GM19239 (cell line): ENCODE measurements around the gene MGRN1.

Experiments
- DNase-seq: peaks from one replicate; pipeline ENCODE4 v3.0.0; 2011; ENCODE audit warnings: low spot score; ENCODE audit not compliant: insufficient read length
- FAIRE-seq: peaks from 2 replicates; lab custom pipeline; 2011; peaks lifted over from hg19 to GRCh38; lab: Jason Lieb, UNC

The MGRN1 gene

GRCh38 chr16:4603624-4604170 lies 20.9 kb upstream of the MGRN1 start:
- no peak for DNase-seq
- FAIRE-seq = no peak

DNA sequence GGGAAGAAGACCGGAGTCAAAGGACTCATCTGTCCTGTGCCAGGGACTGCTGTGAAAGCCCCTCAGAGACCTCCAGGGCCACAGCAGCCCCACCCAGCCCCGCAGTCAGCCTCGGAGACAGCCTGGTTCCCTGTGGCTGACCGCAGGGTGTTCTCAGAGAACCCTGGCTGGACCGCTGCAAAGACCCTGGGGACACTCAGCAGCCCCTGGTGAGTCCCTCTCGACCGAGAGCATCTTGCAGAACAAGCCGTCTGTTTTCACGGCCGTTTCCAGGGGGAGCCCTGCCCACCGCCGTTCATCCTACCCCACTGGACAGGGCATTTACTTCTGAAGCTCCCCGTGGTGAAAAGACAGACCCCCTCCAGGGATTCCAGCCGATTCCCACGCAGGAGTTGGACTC lies 20.2 kb upstream of the MGRN1 start:
- FAIRE-seq (no peak), DNase-seq (no peak)

DNA sequence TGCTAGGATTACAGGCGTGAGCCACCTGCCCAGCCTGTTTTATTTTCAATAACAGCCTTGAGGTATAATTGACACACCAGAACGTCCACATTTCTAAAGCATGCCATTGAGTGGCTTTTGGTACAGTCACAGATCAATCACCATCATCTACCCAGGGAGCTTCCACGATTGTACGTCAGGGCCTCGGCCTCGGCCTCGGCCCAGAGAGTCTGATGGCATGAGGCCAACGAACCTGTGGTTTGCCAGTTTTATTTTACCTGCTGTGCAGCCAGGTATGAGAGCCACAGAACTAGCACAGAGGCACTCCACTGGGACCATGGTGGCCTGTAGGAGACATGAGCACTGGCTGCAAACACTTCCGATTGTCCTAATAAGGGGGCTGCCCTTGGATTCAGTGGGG lies 18.3 kb upstream of the MGRN1 start:
- FAIRE-seq = no peak
- no peak for DNase-seq

DNA sequence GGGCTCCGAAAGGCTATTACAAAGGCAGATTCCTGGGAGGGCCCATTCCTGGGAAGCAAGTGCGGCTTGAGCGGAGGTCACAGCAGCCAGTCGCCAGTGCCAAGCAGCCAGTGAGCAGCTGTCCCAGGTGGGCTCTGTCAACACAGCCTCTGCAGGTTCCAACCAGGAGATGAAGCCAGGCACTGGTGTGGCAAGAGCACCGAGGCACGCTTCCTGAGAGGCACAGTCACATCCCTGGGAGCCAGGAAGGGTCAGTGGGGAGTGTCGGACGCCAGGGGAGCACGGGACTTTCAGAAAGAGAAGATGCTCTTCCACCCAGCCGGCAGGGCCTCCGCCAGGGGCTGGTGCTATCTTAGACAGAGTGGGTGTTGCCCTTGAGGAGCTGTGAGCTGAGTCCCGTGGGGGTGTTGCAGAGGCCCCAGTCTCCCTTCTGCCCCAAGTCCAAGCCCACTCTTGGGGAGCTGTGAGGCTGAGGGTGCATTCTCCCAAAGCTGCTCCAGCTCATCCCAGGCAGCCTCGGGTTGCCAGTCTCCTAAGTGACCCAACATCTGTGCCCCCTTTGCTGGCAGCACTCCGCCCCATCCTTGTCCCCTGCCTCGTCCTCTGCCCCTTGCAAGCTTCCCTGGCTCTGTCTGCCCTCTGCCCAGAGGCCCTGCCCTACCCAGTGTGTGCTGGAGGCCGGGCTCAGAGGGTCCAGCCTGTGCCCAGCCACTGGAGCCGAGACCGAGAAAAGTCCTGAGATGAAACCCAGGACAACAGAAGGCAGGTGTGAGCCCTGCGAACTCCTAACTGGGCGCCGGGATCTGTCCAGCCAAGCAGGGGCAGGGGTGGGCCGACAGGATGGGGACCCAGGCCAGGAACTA lies 16.6 kb upstream of the MGRN1 start:
- FAIRE-seq = no peak
- no peak for DNase-seq

GRCh38 chr16:4608704-4608980 lies 16.0 kb upstream of the MGRN1 start:
- no peak for FAIRE-seq
- DNase-seq = no peak

DNA sequence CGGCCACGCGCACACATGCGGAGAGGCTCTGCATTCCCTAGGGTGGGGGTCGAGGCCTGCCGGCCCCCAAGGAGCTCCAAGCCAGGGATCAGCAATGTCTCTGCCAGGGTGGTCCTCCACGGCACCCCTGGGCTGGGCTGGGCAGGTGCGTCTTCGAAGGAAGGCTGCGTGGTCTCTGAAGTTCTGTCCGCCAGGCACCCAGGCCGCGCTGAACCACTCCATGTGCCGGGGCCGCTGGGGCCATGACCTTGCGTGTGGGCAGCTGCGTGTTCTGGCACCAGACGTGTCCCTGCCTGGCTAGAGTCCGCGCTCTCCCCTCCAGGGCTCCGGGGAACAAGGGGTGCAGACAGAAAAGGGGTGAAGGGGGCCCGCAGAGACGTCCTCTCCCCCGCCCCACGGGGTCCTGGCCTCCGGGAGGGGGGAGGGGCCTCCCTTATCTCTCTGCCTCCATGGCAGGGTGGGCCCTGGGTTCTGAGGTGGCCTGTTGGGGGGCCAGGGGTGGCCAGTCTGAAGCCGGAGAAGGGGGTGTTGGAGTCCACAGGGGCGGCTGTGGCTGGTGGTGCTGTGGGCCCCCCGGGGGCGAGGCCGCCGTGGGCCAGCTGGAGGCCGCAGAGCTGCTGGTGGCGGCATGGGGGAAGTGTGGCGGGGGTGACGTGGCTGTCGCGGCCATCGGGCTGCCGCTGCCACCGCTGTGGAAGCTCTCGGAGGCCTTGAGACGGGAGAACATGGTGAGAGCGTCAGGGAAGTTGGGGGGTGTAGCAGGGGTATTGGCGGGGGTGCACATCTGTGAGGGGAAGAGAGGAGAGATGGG lies 15.2 kb upstream of the MGRN1 start:
- FAIRE-seq (no peak), DNase-seq (no peak)

DNA sequence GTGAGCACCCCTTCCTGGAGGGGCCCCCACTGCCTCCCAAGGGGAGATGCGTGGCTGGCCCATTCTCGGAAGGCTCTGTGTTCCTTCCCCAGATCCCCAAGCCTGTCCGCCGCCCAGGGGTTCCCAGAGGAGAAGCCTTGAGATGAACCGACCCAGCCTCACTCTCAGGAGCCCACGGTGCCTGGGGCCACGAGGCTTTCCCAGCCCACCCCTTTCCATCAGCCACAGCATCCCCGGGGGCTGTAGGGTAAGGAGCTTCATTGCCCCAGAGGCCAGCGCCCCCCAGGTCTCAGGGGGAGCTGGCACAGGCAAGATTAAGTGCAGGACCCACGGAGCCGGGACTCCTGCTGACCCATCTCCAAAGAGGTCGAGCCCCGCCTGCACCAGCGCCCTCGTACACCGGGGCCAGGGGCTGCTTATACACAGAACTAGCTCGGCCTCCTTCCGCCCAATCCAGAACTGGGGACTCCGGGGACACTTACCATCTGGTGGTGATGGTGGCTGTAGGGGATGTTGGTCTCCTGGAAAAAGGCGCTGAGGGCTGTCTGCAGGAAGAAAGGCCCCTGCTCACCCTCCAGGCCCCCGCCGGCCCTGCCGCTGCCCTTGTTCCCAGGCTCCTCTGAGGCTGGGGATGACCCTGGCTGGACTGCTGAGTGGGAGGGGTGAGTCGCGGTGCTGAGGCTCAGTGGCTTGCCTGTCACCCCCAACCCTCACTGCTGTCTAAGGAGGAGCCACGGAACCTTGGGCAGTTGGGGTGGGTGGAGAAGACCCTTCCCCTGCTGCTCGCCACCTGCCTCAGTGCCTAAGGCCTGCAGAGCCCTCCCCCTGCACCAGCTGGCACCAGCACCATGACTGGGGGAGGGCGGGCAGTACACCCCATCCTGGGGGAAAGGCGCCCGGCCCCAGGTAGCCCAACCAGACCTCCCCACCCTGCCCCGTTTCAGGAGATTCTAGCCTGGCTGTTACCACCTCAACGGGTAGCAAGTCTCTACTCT lies 14.3 kb upstream of the MGRN1 start:
- FAIRE-seq = no peak

GRCh38 chr16:4611337-4612021 lies 13.1 kb upstream of the MGRN1 start:
- DNase-seq (no peak), FAIRE-seq (no peak)

More for the DNA sequence above, 14.3 kb upstream of the MGRN1 start:
- no peak for DNase-seq

DNA sequence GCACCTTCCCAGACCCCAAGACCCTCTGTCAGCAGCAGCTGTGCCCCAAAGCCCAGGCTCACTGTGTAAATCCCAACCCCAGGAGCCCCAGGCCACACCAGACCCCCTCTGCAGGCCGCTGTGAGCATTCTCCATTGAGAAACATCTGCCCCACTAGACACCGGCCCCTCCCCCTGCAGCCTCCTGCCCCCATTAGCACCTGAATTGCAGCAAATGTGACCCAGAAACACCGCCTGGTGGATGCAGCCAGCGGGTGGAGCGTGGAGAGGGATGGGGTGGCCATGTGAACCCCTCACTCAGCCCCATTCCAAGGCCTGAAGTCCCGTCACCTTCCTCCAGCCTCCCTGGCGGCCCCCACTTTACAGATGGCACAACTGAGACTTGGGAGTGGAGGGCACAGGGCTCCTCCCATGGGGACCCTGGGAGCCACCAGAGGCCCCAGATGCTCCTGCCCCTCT lies 12.1 kb upstream of the MGRN1 start:
- FAIRE-seq = no peak
- no peak for DNase-seq

DNA sequence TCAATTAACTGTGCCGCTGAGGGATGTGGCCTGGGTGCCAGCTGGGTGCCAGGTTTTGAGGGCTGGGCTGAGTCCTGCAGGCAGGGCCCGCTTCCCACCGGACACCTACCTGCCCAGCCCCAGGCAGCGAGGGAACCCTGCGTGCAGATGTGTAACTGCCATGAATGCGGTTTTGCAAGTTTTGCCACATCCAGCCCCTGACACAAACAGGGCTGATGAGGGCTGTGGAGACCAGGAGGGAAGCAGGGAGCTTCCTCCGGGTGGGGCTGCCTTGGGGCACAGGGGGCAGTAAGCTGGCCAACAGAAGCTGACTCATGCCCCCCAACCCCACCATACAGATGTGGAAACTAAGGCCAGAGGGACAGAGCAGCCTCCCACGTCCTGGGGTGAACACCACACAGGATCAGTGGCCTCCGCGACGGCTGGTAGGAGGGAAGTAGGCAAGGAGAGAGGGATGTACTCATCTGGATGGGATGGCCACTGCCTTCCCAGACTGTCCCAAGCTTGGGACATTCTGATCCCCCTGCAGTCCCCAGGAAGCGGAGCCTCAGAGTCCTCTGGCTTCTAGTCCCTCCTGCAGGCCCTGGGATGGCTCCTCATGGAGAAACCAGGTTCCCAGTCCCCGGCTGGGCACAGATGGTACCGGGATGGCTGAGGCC lies 11.5 kb upstream of the MGRN1 start:
- FAIRE-seq (no peak), DNase-seq (no peak)

- DNase-seq (peak; percentile 43), FAIRE-seq (no peak)
These were observed 10.7 kb upstream of the MGRN1 start for GRCh38 chr16:4613636-4614570.

DNA sequence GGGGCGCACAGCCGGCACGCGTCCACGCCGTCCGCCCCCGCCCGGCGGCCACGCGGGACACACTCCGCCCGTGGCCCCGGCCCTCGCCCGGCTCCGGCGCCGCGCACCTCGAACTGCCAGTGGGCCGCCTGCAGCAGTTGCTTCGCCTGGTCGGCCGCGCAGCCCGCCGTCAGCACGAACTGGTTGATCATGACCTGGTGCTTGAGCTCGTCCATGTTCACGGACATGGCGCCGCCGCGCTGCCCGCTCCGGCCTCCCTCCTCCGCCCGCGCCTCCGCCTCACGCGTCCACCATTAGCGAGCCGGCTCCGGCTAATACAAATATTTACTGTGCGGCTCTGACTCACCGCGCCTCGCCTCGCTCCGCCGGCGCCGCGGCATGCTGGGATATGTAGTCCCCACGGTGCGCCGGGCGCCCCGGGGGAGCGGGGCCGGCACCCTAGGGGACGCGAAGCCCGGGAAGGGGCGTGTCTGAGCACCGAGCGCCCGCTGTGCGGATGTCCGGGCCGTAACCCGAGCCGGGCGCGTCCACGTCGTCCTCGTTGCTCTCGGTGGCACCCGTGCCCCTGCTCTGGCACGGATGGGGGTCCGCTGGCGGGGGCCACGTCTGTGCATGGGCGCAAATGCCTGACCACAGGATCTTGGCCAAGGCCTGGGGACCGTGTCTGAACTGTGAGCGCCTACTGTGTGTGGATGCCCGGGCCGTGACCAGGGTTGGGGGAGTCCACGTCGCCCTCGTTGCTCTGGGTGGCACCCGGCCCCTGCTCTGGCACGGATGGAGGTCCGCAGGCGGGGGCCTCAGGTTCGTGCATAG lies 9.8 kb upstream of the MGRN1 start, which contains the start of gene UBALD1:
UBALD1 (minus strand) TSS at position 318 of the 813 bp plus-strand sequence; CDS start at position 227, 91 bp downstream.
- DNase-seq (peak; percentile 87), FAIRE-seq (peak; percentile 95)

- DNase-seq = no peak
- FAIRE-seq = no peak
These were observed 9.1 kb upstream of the MGRN1 start for GRCh38 chr16:4615384-4616046.

GRCh38 chr16:4616047-4616811 lies 8.4 kb upstream of the MGRN1 start:
- DNase-seq = peak; percentile 93
- FAIRE-seq = peak; percentile 99

GRCh38 chr16:4617880-4618279 lies 6.7 kb upstream of the MGRN1 start:
- FAIRE-seq (no peak), DNase-seq (no peak)
